Activated CD4-positive, alpha-beta T cell treated with anti-CD3 and anti-CD28 coated beads, Interleukin-2, amount 50 U/mL, for 16 hours (primary cell): ENCODE measurements around the gene ATG4B.

Experiments
- DNase-seq: peaks from one replicate; pipeline ENCODE4 v3.0.0-alpha.2; 2020

Gene ATG4B

GRCh38 chr2:241695651-241696050, 58.2 kb downstream of the ATG4B start:
- DNase-seq: no peak

- DNase-seq: no peak
Measured at GRCh38 chr2:241701149-241701398, 63.6 kb downstream of the ATG4B start.

- DNase-seq: peak; percentile 97
Measured at GRCh38 chr2:241701399-241702154, 64.1 kb downstream of the ATG4B start, which contains the start of gene ING5. ING5 (plus strand) TSS chr2:241702039; CDS start chr2:241702066, 27 bp downstream.

GRCh38 chr2:241702155-241703031, 64.9 kb downstream of the ATG4B start:
- peak; percentile 85 for DNase-seq

- no peak for DNase-seq
Measured at GRCh38 chr2:241703032-241703604, 65.6 kb downstream of the ATG4B start.

- DNase-seq: no peak
Measured at GRCh38 chr2:241706537-241706936, 69.0 kb downstream of the ATG4B start.

GRCh38 chr2:241708879-241709278, 71.4 kb downstream of the ATG4B start:
- DNase-seq: no peak

- DNase-seq: no peak
Measured at GRCh38 chr2:241719093-241719492, 81.6 kb downstream of the ATG4B start.

- no peak for DNase-seq
Measured at GRCh38 chr2:241720099-241720498, 82.6 kb downstream of the ATG4B start.

- no peak for DNase-seq
Measured at GRCh38 chr2:241720560-241720959, 83.1 kb downstream of the ATG4B start.

GRCh38 chr2:241721852-241722251, 84.4 kb downstream of the ATG4B start:
- no peak for DNase-seq

- DNase-seq: no peak
Measured at GRCh38 chr2:241722896-241723454, 85.5 kb downstream of the ATG4B start.
